GM19238 (cell line): ENCODE measurements around the gene REPIN1.

ENCODE experiments used
- DNase-seq: peaks from one replicate; pipeline ENCODE4 v3.0.0; 2011; ENCODE audit warnings: low spot score; ENCODE audit not compliant: insufficient read length

Gene REPIN1

DNA sequence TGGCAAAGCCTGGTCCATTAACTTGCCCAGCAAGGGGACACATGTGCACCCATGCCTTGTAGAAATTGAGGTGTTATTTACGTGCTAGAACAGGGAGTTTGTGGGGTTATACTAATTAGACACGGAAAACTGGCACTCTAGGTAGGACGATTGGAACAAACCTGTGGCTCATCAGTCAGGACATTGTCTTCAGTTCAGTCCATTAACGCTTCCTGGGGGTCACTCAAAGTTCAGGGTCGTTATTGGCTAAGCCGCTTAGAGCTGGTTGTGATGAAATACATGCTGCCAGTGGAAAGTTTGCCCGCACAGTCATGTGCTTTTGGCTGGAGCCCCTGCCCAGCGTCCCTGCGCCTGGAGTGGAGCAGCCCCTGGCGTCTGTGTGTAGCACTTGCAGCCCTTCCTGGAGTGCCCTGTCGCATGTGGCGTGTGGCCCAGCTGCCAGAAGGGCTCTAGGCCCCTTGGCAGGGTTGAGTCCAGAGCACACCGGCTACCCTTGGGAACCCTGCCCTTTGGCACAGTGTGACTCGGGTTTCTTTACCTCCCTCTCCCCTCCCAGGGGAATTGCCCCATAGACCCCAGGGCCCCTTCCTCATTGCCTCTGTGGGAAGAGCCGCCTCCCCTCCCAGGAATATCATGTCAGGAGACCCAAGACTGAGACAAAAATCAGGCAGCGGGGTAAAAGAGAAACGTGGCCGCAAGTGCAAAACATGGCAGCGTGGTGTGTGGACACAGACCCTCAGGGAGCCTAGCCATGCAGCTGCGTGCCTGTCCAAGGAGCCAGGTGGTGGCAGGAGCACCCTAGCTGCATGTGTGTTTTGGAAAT lies 20.3 kb downstream of the REPIN1 start:
- no peak for DNase-seq

DNA sequence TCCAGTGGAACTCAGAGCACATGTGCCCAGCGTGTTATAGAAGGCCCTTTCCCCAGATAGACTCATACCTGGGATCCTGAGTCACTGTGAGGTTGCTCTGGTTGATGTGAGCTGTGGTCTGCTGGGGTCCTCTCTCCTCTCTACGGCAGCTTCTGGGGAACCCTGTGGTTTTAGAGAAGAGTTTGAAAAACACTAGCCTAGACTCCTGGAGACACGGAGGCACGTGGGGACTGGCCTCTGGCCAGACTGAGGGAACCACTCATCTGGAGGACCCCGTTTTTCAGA lies 20.9 kb downstream of the REPIN1 start:
- DNase-seq = no peak

DNA sequence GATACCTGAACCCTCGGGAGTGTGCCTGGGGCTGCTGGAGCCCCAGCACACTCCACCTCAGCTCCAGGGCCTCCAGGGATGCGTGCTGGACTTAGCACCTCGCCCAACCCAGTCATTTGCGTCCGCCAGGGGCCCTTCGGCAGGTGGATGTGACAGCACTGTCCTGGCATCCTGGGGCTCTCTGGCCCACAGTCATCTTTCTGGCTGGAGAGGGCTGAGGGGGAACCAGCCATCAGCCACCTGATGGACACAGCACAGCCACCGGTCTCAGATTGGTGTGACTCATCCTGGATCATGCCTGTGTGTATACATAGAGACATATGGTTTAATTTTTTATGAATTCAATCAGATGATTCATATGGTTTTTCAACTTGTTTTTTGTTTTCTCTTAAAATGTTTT lies 21.6 kb downstream of the REPIN1 start:
- no peak for DNase-seq

GRCh38 chr7:150393325-150393724 lies 24.7 kb downstream of the REPIN1 start:
- no peak for DNase-seq

GRCh38 chr7:150396426-150396825 lies 27.8 kb downstream of the REPIN1 start:
- no peak for DNase-seq

DNA sequence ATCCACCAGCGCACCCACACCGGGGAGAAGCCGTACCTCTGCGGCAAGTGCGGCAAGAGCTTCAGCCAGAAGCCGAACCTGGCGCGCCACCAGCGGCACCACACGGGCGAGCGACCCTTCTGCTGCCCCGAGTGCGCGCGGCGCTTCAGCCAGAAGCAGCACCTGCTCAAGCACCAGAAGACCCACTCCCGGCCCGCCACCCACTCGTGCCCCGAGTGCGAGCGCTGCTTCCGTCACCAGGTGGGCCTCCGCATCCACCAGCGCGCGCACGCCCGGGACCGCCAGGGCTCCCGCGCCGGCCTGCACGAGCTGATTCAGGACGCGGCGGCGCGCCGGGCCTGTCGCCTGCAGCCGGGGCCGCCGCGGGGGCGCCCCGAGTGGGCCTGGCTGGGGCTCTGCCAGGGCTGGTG lies 28.2 kb downstream of the REPIN1 start:
- no peak for DNase-seq

DNA sequence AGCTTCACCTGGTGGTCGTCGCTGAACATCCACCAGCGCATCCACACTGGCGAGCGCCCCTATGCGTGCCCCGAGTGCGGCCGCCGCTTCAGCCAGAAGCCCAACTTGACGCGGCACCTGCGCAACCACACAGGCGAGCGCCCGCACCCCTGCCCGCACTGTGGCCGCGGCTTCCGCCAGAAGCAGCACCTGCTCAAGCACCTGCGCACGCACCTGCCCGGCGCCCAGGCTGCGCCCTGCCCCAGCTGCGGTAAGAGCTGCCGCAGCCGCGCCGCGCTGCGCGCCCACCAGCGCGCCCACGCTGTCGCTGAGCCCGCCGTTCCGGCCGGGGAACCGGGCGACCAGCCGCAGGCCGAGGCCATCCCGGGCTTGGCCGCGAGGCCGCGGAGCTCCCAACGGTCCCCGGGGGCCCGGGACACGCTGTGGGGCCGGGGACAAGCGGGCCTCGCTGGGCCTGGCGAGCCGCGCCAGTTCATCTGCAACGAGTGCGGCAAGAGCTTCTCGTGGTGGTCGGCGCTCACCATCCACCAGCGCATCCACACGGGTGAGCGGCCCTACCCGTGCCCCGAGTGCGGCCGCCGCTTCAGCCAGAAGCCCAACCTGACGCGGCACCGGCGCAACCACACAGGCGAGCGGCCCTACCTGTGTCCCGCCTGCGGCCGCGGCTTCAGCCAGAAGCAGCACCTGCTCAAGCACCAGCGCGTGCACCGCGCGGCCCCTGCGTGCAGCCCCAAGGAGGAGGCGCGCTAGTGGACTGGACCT lies 28.9 kb downstream of the REPIN1 start:
- no peak for DNase-seq

- no peak for DNase-seq
Measured at GRCh38 chr7:150398108-150398964, 29.7 kb downstream of the REPIN1 start.

- DNase-seq = no peak
Measured at GRCh38 chr7:150398965-150399320, 30.3 kb downstream of the REPIN1 start.

GRCh38 chr7:150399421-150400007 lies 30.9 kb downstream of the REPIN1 start:
- DNase-seq = no peak

DNA sequence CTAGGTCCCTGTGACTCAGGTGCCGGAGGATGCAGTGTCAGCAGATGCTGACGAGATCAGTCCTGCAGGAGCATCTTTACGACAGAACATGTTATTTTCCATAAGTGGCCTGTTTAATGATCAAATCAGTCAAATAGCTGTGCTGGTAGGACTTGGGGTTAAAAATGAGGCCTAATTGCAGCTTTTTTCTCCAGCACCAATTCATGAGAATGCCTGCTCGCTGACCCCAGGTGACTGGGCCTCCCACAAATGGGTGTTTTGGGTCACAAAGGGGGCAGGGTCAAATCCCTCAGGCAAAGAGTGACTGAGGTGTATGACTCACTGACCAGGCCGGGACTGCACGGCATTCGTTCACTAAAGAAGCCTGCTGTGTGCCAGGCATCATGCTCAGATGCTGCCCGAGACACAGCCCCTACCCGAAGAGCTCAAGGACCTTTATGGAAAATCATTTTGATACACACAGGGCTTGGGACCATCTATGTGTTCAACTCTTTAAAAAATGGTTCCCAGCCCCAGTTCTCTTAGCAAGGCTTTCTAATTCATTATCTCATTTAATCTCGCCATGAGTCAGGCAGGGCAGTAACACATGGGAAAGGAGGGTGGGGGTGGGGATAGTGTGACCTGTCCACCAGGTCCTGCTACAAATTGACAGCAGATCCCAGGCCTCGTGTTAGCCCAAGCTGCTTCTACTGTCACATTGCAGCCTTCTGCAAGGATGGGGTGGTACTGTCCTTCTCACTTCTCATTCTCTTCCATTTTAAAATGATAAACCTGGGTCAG lies 31.6 kb downstream of the REPIN1 start:
- DNase-seq = no peak

DNA sequence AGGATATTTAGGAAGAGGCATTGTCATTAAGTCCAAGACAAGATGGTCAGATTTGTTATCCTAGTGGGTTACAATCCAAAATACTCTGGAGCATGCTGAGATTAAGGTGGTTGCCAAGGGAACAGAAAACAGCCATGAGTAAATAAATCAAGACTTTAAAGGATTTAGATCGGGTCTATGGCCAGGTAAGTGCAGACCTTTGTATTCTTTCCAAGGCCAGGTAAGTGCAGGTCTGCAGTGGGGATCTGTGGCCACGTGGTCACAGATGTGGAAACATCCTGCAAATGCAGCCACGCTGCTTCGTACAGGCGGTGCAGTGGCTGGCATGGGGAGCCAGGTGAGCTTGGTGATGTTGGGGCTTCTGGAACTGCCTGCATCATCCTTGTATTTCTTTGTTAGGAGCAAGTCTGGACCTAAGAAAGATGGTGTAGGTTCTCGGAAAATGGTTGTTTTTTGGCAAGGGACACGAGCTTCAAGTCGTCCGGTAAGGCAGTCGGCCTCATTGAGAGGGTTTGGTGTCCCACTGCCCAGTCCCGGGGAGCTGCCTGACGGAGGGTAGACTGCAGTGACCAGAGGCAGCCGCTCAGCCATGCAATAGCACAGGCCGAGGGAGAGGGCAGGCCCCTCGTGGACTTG lies 32.3 kb downstream of the REPIN1 start:
- DNase-seq = no peak

DNA sequence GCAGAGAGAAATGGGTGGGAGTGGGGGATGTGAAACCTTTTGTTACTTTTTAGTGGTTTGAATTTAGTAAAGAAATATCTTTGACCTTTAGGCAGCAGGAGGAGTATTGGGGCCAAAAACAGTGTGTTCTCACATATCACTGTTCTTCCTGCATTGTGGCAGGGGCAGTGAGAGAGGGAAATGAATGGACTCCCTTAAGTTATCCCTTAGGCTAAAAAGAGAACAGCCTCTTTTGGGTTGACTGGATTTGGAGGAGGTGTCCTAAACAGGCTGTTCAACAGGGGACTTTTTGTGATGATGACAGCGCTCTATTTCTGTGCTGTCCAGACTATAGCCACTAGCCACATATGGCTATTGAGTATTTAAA lies 32.8 kb downstream of the REPIN1 start:
- DNase-seq = no peak

DNA sequence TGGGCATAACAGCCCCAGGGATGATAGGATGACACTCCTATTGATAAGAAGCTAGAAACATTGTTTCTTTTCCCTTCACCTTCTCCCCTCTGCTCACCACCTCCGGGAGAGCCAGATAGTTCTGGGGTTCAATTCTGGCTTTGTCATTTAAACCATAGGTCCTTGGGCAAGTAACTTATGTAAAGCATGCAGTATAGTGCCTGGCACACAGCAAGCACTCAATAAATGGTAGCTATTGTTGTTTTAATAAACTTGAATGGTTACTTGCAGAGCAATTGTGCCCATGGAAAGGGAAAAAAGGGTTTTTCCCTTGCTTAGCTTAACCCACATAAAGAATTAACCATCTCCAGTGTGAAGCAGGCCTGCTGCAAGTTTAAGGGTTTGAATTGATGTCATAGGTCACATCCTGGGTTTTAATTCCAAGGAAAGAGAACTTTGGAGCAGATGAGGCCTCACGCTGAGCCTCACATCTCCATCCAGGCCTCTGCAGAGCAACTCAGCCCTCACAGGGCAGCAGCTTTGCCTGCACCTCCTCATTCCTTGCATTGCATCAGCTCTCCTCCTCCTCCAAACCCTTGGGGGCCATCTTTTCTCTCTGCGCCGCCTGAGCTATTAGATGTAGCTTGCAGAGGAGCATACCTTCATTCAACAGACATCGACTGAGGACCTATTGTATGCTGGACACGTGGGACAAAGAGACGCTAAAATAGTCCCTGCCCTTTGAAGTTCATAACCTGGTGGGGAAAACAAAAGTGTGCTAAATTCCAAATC lies 33.4 kb downstream of the REPIN1 start:
- DNase-seq = no peak

DNA sequence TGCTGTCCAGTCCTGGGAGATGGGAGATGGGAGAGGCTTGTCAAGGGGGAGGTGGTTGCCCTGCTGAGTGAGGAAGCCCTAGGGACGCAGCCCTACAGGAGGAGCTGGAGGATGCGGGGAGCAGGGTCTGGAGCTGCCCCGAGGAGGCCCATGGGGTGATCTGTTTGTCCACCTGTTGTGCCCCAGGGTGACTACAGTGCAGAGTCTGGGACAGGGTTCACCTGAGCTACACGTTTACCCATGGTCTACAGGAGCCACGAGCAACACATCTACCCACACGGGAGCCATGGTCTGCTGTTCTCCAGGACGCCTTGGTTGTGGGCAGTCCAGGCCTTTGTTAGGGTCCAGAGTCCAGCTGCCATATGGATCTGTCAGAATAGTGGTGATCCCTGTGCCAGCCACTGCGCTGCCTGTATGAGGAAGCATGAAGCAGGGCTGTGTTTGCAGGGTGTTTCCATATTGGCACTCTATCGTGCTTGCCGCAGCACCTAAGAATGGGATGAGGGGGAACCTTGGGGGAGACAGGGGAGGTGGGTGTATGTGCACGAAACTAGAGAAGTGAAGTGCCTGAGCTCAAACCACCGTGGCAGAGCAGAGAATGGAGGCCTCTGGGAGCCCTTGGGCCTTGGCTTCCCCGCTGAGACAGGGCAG lies 34.2 kb downstream of the REPIN1 start:
- DNase-seq = no peak

- DNase-seq = no peak
Measured at GRCh38 chr7:150403376-150404171, 35.0 kb downstream of the REPIN1 start.

- no peak for DNase-seq
Measured at GRCh38 chr7:150404172-150404804, 35.7 kb downstream of the REPIN1 start.
